Measurements from ENCODE around the gene ELFN1. TPM values are rescaled to one million over a fixed set of nuclear protein-coding genes. Genes with fewer than 3 reads are reported as not detected.

ELFN1 gene
- polyA plus RNA-seq, 1 donor (not counting 4 experiments of a cell fraction or from before 2014, with no cell fraction given), result 0.03 TPM

- TF ChIP-seq, protein P1, sequence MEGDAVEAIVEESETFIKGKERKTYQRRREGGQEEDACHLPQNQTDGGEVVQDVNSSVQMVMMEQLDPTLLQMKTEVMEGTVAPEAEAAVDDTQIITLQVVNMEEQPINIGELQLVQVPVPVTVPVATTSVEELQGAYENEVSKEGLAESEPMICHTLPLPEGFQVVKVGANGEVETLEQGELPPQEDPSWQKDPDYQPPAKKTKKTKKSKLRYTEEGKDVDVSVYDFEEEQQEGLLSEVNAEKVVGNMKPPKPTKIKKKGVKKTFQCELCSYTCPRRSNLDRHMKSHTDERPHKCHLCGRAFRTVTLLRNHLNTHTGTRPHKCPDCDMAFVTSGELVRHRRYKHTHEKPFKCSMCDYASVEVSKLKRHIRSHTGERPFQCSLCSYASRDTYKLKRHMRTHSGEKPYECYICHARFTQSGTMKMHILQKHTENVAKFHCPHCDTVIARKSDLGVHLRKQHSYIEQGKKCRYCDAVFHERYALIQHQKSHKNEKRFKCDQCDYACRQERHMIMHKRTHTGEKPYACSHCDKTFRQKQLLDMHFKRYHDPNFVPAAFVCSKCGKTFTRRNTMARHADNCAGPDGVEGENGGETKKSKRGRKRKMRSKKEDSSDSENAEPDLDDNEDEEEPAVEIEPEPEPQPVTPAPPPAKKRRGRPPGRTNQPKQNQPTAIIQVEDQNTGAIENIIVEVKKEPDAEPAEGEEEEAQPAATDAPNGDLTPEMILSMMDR (optimal IDR thresholded peaks at IDR 0.05 in 1 of 3, IDR thresholded peaks at IDR 0.05 in 1 of 3, conservative IDR thresholded peaks at IDR 0.05 in 1 of 3; ENCODE audit: extremely low read depth in 1 of 3, insufficient read depth in 2 of 3, low read length in 3 of 3), result no peak
- TF ChIP-seq EZH2 (IDR thresholded peaks at IDR 0.05; ENCODE audit: low read length), result no peak
- FAIRE-seq (no peak), DNase-seq (ENCODE audit: low read depth, low spot score) (no peak)
- dilution Hi-C loops (cut with MboI; ENCODE audit: extremely low pct_ligation_motif_present, low sequenced_read_pairs), result no loop called here
- H3K79me2 ChIP-seq (ENCODE audit: control insufficient read depth, insufficient read depth, low read length), result no peaks in the 10 kb centered on the region
- no peak overlapping the region for H3K27ac ChIP-seq (ENCODE audit: control insufficient read depth, insufficient read depth, low read length)
- H3K4me1 ChIP-seq (ENCODE audit: control insufficient read depth, extremely low read depth, insufficient read depth, low read length), result no peaks in the 10 kb centered on the region
- no peak overlapping the region for H3K4me3 ChIP-seq (ENCODE audit: control insufficient read depth in 2 of 3, extremely low read depth in 1 of 3, insufficient read depth in 2 of 3, low read depth in 1 of 3, low read length in 3 of 3)
- no peaks in the 10 kb centered on the region for H3K9me1 ChIP-seq (ENCODE audit: control insufficient read depth, extremely low read depth, insufficient read depth, low read length)
- H3K36me3 ChIP-seq (ENCODE audit: control insufficient read depth in 2 of 2, extremely low read depth in 1 of 2, insufficient read depth in 2 of 2, low read length in 2 of 2), result no peaks in the 10 kb centered on the region
- peaks cover 3% of the 10 kb centered on the region for H3K27me3 ChIP-seq (ENCODE audit: control insufficient read depth, extremely low read depth, insufficient read depth, low read length)
- H3K4me2 ChIP-seq (ENCODE audit: control insufficient read depth, extremely low read depth, insufficient read depth, low read depth, low read length), result no peak overlapping the region
- no peaks in the 10 kb centered on the region for H3K9me3 ChIP-seq (ENCODE audit: control insufficient read depth, low read depth, low read length)
- H4K20me1 ChIP-seq (ENCODE audit: control insufficient read depth, extremely low read depth, insufficient read depth, low read length), result no peaks in the 10 kb centered on the region
- H3K9ac ChIP-seq (ENCODE audit: control insufficient read depth, extremely low read depth, insufficient read depth, low read length), result no peak overlapping the region
- no peak overlapping the region for H2AFZ ChIP-seq (ENCODE audit: control insufficient read depth, low read length)
Observed at GRCh38 chr7:1779445-1779844, 109.4 kb downstream of the ELFN1 start.

DNA sequence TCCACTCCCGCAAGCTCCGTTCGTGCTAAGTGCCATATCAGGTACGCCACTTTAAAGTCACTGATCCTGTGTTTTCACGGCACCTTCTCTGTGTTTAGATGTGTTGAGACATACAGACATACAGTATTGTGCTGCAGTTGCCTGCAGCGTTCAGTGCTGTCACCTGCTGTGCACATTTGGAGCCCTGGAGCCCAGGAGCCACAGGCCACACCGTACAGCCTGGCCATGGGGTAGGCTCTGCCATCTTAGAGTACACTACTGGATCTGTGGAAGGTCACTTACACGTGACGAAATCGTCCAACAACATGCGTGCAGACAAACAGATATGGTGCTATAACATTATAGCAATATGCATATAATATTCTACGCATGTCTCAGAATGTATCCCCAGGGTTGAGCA is 111.3 kb downstream of the ELFN1 start:
- H3K9me3 ChIP-seq (ENCODE audit: control insufficient read depth, low read depth, low read length), result no peaks in the 10 kb centered on the region
- TF ChIP-seq, protein P1 (optimal IDR thresholded peaks at IDR 0.05 in 1 of 3, IDR thresholded peaks at IDR 0.05 in 1 of 3, conservative IDR thresholded peaks at IDR 0.05 in 1 of 3; ENCODE audit: extremely low read depth in 1 of 3, insufficient read depth in 2 of 3, low read length in 3 of 3), result no peak
- TF ChIP-seq EZH2 (IDR thresholded peaks at IDR 0.05; ENCODE audit: low read length), result no peak
- no peak for FAIRE-seq
- no peak overlapping the region for H3K4me2 ChIP-seq (ENCODE audit: control insufficient read depth, extremely low read depth, insufficient read depth, low read depth, low read length)
- dilution Hi-C loops (cut with MboI; ENCODE audit: extremely low pct_ligation_motif_present, low sequenced_read_pairs), result no loop called here
- H3K4me3 ChIP-seq (ENCODE audit: control insufficient read depth in 2 of 3, extremely low read depth in 1 of 3, insufficient read depth in 2 of 3, low read depth in 1 of 3, low read length in 3 of 3), result no peak overlapping the region
- no peak overlapping the region for H3K27ac ChIP-seq (ENCODE audit: control insufficient read depth, insufficient read depth, low read length)
- H2AFZ ChIP-seq (ENCODE audit: control insufficient read depth, low read length), result no peak overlapping the region
- H3K36me3 ChIP-seq (ENCODE audit: control insufficient read depth in 2 of 2, extremely low read depth in 1 of 2, insufficient read depth in 2 of 2, low read length in 2 of 2), result no peaks in the 10 kb centered on the region
- H3K9me1 ChIP-seq (ENCODE audit: control insufficient read depth, extremely low read depth, insufficient read depth, low read length), result no peaks in the 10 kb centered on the region
- no peaks in the 10 kb centered on the region for H4K20me1 ChIP-seq (ENCODE audit: control insufficient read depth, extremely low read depth, insufficient read depth, low read length)
- H3K9ac ChIP-seq (ENCODE audit: control insufficient read depth, extremely low read depth, insufficient read depth, low read length), result no peak overlapping the region
- no peak for DNase-seq (ENCODE audit: low read depth, low spot score)
- H3K27me3 ChIP-seq (ENCODE audit: control insufficient read depth, extremely low read depth, insufficient read depth, low read length), result peaks cover 3% of the 10 kb centered on the region
- H3K4me1 ChIP-seq (ENCODE audit: control insufficient read depth, extremely low read depth, insufficient read depth, low read length), result no peaks in the 10 kb centered on the region
- H3K79me2 ChIP-seq (ENCODE audit: control insufficient read depth, insufficient read depth, low read length), result no peaks in the 10 kb centered on the region

All from keratinocyte (primary cell).